ENCODE data around the gene INPP5J.
A peak's percentile ranks its signal among the peaks of the same experiment; 100 is the strongest.
"Not testable (repeated sequence)": the region's sequence is repeated elsewhere in the genome, so short reads cannot be mapped to it uniquely, and the experiment has no call there.

Gene INPP5J

DNA sequence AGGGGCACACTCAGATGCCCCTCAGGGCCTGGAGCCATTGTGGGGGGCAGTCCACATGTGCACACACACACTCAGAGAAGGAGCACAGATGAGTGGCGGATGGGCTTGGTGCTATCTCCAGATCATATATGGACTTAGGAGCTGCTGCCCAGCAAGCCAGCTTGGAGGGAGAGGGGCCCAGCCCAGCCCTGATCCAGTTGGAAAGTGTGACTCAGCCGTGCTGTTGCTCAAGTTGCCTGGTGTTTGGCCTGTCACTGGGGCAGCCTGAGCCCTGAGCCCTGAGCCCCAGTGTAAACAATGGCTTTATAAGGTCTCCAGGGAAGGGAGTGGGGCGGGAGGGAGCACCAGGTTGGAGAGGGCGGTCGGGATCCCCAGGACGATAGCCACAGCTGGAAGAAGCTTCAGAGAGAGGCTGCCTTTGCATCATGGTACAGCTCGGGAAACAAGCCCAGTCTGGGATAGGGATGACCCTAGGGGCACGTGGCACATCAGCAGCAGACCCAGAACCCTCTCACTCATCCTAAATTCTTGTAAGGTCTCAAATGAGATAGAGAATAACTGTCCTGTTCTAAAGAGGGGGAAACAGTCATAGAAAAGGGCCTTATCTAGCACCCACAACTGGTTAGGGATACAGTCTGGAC, 20.2 kb upstream of the INPP5J start:
- DNase-seq, result no peak

DNA sequence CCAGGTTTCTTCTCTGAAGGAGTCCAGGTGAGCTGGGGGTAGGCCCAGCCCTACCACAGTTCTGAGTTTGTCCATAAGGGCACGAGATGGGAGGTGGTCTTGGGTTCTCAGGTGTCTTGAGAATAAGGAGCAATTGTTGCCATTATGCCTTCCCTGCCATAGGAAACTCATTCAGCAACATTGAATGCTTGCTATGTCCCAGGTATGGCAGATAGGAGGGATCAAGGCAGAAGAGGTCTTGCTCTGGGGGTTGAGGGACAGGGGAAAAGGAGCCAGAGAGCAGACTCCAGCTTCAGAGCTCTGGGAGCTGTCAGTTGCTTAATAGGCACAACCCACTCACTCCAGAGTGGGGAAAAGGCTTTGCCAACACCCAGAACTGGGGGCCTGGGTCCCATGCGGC, 19.7 kb upstream of the INPP5J start:
- no peak for DNase-seq

DNA sequence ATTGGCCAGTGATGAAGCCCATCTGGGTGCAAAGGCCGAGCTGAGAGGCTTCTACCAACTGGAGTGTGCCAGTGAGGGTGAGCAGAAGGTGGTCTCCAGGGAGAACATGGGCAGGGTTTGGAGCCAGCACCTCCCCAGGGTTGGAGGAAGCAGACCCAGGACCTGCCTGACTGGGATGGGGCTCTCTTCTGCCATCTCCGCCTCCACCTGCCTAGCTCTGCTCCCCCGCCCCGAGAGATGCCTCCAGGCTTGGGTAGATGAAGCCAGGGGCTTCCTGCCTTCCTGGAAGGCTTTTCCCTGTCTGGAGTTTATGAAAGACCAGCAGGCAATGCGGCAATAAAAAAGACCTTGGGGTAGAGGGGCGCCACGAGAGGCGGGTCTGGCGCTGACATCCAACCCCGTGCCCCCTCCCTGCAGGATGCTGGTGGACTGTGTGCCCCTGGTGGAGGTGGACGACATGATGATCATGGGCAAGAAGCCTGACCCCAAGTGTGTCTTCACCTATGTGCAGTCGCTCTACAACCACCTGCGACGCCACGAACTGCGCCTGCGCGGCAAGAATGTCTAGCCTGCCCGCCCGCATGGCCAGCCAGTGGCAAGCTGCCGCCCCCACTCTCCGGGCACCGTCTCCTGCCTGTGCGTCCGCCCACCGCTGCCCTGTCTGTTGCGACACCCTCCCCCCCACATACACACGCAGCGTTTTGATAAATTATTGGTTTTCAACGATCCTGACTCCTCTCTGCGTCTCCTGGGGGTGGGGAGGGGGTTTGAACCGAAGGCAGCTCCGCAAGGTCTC, 18.7 kb upstream of the INPP5J start:
- DNase-seq, result no peak

DNA sequence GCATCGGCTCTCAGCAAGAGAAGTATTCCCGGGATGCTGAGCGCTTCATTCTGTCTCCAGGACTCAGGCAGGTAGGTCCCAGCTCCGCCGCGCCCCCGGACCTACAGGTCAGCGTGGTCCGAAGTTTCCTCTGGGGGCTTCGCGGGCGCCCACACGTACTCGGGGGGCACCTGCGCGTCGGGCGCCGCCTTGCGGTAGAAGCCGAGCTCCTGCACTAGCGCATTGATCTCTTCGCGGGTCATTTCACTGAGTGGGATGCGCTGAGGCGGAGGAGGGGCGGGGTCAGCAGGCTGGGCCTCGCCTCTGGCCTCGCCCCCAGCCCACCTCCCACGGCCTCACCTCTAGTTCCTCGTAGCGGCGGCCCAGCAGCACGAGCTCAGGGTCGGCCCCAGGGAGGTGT, 17.9 kb upstream of the INPP5J start:
- DNase-seq, result no peak

DNA sequence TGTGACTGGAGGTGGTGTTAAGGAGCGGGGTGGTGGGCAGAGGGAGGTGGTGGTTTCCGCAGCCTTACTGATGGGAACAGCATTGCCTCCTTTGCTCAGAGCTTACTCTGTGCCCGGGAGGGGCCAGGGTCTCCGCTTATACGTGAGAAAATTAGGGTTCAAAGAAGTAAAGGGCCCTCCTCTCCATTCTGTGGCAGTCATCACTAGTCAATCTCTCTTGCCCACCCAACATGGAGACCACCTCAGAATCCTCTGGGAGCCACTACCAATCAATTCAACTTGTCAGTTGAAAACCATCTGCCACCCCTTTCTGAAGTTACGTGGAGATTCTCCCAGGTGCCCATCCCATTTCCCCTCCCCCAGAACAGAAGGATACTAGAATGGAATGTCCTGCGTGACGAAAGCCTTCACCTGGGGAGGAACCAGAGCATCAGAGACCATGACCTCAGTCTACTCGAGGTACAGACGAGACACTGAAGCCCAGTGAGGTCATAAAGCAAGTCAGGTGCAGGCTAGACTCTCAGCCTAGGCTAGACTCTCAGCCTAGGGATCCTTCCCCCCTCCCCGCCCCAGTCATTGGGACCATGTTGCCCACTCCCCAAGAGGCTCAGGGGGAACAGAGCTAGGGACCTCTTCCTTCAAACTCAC, 17.4 kb upstream of the INPP5J start:
- no peak for DNase-seq

DNA sequence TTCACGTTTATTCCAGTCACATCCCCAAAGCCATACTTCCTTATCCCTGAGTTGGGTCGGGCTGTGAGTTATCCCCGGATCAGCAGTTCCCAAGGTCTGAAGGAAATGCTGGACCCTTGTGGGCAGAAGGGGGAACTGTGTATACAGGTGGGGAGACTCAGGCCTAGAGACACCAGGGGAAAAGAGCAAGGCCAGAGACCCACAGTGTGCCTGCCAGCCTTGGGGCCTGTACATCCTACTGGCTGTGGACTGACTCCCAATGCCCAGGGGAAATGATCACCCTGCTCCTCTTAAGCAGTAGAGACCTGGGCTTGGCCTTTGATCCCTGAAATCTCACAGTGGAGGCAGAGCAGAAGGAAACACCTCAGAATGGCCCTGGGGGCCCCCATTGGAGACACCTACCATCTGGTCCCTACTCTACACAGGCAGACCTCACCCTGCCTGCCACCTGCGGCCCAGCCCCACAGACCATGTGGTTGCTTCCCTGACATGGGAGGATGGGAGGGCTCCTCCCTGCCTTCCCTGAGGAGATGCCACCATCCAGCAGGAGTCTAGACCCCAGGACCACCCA, 16.7 kb upstream of the INPP5J start:
- no peak for DNase-seq

DNA sequence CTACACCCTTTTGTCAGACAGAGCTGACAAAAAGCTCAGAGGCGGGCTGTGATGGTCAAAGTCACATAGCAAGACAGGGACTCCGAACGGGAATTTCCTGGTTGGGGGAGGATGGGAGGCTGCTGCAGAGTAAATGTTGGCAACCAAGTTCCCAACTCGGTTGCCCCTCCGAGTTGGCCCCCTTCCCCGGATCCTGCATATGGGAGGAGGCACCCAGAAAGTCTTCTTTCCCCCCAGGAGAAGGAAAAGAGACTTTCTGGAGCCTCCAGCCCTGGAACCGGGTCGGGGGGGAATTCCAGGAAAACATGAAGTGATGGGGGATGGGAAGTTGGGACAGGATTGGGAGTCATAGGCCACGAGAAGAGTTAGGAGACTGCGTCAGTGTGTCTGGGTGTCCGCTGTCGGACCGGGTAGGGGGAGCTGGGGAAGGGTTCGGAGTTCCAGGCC, 16.0 kb upstream of the INPP5J start:
- no peak for DNase-seq

DNA sequence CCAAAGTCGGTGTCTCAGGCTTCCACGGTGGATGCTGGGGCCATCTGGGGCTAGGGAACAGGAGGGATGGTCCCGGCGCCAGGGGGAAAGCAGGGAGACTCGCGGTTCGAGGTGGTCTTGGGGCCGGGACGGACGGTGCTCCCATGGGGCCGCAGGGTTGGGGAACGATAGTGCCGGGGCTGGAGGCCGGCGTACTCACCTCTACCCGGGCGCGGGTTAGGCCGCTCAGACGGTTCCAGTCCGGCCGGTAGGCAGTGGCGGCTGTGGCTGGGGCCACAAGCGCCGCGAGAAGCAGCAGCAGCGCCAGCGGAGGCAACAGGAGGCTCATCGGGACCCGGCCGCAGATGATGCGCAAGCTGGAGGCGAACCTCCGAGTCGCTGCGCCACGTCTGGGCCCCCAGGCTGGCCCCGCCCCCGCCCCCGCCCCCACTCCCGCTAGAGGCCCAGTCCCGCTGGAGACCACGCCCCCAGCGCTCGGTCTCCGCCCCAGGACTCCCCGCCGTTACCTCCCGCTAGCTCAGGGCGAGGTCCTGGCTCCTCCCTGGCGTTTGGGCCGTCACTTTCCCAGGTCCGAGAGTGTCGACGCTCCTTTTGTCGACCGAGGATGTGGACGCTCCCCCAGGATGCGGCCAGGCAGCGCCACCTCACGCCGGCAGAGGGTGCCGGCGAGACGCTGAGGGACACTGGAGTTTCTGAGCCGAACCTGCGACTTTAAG, 15.4 kb upstream of the INPP5J start, which contains the start of gene SELENOM:
TSS of gene SELENOM (minus strand) at position 391 of the 716 bp plus-strand sequence. CDS start at position 328, 63 bp downstream.
- peak; percentile 91 for DNase-seq

DNA sequence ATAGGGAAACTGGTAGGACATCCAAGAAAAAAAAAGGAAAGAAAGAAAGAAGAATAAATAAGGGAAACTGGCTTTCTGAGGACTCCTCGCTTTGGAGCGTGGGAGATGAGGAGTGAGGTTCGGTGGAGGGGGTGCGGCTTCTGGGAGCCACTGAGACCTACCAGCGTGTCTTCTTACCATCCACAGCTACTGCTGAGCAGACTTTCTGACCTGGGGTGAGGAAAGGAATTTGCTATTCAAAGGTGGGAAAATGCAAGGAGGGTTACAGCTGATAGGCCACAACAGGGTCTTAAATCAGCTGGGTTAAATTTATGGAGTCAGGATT, 14.9 kb upstream of the INPP5J start:
- DNase-seq, result no peak

DNA sequence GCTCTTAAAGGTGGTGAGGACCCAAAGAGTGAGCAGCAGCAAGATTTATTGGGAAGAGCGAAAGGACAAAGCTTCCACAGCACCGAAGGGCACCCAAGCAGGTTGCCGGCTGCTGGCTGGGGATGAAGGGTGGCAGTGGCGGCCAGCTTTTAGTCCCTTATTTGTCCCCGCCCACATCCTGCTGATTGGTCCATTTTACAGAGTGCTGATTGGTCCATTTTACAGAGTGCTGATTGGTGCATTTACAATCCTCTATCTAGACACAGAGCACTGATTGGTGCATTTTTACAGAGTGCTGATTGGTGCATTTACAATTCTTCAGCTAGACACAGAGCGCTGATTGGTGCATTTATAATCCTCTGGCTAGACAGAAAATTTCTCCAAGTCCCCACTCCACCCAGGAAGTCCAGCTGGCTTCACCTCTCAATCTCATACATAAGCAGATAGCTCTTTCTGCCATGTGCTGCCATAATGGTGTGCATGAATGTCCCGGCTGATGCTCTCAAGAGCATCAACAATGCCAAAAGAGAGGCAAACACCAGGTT, 10.1 kb upstream of the INPP5J start:
- not testable (repeated sequence) for DNase-seq

DNA sequence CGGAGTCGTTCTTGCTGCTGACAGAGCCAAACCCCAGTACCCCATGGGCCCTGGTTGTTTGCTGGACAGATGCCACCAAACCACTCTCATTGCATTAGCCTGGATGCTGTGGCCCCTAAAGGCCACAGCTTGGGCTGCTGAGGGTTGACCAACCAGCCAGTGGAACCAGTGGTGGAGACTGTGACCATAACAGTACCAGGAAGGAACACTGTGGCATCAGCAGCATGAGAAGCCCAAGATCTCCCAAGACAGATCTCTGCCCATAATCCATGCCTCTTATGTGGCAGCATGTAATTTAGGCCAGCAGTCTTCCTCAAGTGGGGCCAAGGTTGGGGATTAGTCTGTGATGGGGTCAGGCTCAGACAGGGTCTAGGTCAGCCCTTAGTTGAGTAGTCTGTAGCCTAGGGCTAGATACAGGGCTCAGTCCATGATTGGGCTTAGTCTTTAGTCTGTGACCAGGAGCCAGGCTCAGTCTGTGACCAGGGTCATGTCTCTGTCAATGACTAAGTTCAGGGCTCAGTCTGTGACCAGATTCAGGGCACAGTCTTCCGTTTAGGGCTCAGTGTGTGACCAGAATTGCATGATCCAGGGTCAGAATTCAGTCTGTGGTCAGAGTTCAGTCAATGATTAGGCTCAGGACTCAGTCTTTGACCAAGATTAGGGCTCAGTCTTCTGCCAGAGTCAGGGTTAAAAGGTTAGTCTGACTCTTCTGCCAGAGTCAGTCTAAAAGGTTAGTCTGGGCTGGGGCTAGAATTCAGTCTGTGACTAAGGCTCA, 4.5 kb upstream of the INPP5J start:
- no peak for DNase-seq

DNA sequence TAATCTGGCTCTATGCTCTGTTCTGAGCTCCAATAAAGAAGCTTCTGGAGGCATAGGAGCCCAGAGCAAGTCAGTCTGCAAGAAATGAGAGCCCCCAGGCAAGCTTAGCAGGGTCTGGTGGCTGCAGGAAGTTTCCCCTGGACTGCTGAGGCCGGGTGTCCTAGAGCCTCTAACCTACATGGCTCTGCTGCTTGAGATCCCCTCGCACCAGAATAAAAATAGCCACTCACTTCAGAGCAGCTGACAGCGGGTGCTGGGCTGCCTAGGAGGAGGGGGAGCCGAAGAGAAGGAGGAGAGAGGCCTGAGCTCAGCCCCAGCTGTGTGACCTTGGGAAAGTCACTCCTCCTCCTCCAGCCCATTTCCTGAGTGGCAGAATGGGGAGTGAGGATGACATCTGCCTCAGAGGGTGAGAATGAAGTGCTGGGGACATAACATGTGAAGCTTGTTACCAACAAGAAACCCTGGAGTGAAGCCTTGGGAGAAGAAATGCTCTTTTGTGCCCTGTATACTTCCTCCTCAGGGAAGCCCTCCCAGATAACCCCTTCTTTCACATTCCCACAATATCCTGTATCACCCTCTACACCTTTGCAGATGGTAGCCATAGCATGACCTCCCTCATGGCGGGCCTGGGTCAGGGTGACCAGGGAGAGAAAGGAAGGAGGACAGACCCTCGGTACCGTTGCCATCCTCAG, 3.6 kb upstream of the INPP5J start:
- DNase-seq, result no peak

DNA sequence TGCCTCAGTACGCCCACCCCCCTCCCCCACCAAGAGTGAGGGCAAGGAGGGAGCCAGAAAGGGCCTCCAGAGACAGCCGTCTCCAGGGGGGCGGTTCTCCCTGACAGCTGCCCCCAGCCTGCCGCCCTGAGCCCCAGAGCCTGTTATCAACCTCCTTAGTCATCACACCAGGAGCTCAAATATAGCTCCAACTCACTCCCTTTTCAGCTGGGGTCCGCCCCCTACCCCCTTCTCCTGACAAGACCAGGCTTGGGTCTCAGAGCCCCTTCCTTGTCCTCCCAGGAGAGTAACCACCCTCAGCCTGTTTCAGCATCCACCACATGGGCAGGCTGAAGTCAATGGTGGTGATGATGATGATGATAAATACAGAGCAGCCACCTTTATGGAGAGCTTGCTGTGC, 2.5 kb upstream of the INPP5J start:
- DNase-seq, result no peak

DNA sequence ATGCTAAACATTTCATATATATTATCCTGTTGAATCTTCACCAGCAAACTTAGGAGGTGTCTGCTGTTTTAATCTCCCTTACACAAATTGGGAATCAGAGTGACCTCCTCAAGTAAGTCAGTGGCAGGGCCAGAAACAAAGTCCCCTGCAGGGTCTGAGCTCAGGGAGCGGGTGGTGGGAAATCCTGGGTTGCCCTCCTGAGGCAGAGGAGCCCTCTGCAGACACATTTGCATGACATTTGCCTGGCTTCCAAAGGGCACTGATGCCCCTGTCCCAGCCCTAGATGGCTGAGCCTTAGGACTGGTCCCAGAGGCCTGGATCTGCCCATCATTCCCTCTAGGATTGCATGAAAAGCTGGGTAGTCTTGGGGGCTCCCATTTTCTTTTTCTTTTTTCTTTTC, 2.1 kb upstream of the INPP5J start:
- DNase-seq, result no peak

DNA sequence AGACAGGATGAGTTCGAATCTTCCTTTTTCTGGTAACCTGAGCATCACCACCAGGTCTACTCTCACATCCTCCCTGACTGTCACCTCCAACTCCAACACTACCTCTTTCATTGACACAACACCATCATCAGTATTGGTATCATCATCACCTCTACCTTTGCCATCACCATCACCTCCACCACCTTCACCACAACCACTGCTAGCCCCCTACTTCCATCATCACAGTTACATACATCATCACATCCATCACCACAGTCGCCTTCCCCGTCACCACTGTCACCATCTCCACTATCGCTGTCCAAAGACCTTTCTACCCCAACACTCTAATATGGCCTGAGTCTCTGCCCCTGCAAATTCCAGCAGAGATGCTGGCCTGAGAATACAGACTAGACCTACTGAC, 1.4 kb upstream of the INPP5J start:
- no peak for DNase-seq

DNA sequence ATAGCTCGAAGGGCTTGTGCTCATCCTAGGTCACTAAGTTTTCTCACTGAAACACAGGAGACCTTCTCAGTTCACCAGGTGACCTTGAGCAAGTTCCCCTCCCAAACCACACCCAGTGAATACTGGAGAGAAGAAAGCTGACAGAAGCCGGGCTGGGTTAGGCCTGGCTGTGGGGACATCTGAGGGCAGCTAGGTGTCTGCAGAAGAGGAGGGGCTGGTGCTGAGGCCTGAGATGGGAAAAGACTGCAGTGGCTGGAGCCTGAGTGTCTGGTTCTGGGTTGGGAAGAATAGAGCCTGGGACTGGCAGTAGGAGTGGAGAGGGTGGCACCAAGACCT, 602 bp upstream of the INPP5J start:
- DNase-seq, result no peak

DNA sequence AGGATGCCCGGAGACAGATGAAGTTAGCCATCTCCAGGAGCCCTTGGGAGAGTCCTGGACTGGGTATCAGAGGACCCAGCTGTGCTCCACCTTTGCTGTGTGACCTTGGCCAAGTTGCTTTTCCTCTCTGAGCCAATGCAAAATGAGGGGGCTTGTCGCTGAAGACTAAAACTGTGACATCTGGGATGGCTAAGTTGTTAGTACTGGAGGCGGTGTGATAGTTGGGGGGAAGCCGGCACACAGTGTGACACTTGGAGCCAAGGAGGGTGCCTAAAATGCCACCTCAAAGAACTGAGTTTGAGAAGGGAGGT, 481 bp downstream of the INPP5J start:
- no peak for DNase-seq

DNA sequence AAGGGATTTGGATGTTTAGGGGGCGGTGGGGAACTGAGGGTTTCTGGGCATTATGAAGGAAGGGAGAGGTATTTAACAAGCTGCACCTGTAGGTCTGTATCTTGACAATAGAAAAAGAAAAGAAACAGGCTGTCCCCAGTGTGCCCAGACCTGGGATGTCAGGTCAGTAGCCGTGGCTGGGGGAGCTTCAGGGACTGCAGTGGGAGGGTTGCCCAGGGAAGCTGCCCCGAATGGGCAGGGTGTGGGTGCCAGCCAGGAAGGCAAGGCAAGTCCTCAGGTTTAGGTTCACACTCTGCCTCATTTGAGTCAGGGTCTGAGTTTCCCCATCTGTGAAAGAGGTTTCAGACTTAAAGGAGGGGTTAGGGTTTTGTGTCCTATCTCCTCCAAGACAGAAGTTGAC, 1.5 kb downstream of the INPP5J start:
- DNase-seq, result no peak

DNA sequence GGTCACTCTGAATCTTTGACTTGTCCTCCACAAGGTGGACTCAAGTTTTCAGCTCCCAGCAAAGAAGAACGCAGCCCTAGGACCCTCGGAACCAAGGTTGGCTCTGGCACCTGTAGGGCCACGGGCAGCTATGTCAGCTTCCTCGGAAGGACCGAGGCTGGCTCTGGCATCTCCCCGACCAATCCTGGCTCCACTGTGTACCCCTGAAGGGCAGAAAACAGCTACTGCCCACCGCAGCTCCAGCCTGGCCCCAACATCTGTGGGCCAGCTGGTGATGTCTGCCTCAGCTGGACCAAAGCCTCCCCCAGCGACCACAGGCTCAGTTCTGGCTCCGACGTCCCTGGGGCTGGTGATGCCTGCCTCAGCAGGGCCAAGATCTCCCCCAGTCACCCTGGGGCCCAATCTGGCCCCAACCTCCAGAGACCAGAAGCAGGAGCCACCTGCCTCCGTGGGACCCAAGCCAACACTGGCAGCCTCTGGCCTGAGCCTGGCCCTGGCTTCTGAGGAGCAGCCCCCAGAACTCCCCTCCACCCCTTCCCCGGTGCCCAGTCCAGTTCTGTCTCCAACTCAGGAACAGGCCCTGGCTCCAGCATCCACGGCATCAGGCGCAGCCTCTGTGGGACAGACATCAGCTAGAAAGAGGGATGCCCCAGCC, 2.2 kb downstream of the INPP5J start:
- no peak for DNase-seq

DNA sequence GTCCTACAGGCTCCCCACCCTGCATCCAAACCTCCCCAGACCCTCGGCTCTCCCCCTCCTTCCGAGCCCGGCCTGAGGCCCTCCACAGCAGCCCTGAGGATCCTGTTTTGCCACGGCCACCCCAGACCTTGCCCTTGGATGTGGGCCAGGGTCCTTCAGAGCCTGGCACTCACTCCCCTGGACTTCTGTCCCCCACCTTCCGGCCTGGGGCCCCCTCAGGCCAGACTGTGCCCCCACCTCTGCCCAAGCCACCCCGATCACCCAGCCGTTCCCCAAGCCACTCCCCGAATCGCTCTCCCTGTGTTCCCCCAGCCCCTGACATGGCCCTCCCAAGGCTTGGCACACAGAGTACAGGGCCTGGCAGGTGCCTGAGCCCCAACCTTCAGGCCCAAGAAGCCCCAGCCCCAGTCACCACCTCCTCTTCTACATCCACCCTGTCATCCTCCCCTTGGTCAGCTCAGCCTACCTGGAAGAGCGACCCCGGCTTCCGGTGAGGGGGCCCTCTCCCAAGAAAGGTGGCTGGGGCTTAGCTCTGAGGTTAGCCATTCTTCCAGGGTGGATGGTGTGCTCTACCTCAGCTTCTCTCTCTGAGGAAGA, 2.9 kb downstream of the INPP5J start:
- DNase-seq, result no peak
